ENCODE measurements around the gene FAM13C. TPM values are rescaled to one million over a fixed set of nuclear protein-coding genes. Genes with fewer than 3 reads are reported as not detected.

FAM13C gene
- total and polyA plus RNA-seq, 2 of the 4 experiments (the other 2 are of a cell fraction) = 1.6 to 2.9 TPM

DNA sequence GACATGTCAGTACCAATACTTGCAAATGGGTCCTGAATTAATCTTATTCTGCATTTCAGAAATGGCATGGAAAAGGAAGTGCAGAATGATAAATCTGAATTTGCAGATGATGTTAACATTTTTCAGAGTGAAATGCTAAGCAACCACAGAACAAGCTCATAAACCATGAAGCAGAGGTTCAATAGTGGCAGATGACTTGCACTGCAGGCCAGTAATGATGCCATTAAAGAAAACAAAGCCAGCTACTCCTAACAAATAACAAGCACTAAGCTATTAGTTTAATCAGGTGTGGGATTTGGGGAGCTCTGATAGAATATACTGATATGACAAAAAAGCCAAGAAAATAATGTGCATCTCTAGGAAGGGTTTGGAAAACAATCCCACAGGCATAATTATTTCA lies 85.4 kb downstream of the FAM13C start:
- in situ Hi-C loops (cut with MboI; ENCODE audit: low sequenced_read_pairs) (no loop called here), dilution Hi-C loops (cut with HindIII; ENCODE audit: low sequenced_read_pairs, unreplicated experiment) (no loop called here), intact Hi-C loops (cut with micrococcal nuclease) (no loop called here)
- H2BK120ac ChIP-seq (ENCODE audit: low read depth, low read length) = no peak overlapping the region
- H3K9me1 ChIP-seq (ENCODE audit: insufficient read depth, low read length) = no peaks in the 10 kb centered on the region
- H3K79me1 ChIP-seq (ENCODE audit: low read depth in 1 of 2, low read length in 2 of 2) = no peaks in the 10 kb centered on the region
- H3K23ac ChIP-seq (ENCODE audit: low read depth, low read length) = no peak overlapping the region
- H3K18ac ChIP-seq (ENCODE audit: low read depth, low read length) = no peak overlapping the region
- TF ChIP-seq MAFK (IDR thresholded peaks at IDR 0.05; ENCODE audit: low read depth, low read length) (no peak), NFE2L2 (IDR thresholded peaks at IDR 0.05; ENCODE audit: low read depth, low read length) (no peak), FOS (IDR thresholded peaks at IDR 0.05; ENCODE audit: low read depth, low read length) (no peak), CEBPB (IDR thresholded peaks at IDR 0.05; ENCODE audit: low read depth, low read length) (no peak), BHLHE40 (IDR thresholded peaks at IDR 0.05; ENCODE audit: low read depth, low read length) (no peak), MAZ (IDR thresholded peaks at IDR 0.05; ENCODE audit: borderline replicate concordance, low read depth, low read length) (no peak), MXI1 (IDR thresholded peaks at IDR 0.05; ENCODE audit: borderline replicate concordance, low read depth, low read length) (no peak), RFX5 (IDR thresholded peaks at IDR 0.05; ENCODE audit: low read depth, low read length) (no peak), RAD21 (IDR thresholded peaks at IDR 0.05; ENCODE audit: low read length) (no peak), RCOR1 (IDR thresholded peaks at IDR 0.05; ENCODE audit: insufficient replicate concordance, low read length) (no peak), SMC3 (IDR thresholded peaks at IDR 0.05; ENCODE audit: low read depth, low read length) (no peak), POLR2A (IDR thresholded peaks at IDR 0.05; ENCODE audit: low read depth, low read length) (no peak)
- TF ChIP-seq, protein P1, sequence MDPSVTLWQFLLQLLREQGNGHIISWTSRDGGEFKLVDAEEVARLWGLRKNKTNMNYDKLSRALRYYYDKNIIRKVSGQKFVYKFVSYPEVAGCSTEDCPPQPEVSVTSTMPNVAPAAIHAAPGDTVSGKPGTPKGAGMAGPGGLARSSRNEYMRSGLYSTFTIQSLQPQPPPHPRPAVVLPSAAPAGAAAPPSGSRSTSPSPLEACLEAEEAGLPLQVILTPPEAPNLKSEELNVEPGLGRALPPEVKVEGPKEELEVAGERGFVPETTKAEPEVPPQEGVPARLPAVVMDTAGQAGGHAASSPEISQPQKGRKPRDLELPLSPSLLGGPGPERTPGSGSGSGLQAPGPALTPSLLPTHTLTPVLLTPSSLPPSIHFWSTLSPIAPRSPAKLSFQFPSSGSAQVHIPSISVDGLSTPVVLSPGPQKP (IDR thresholded peaks at IDR 0.05; ENCODE audit: borderline replicate concordance, low read depth, low read length) = no peak
- TF ChIP-seq, protein P2, sequence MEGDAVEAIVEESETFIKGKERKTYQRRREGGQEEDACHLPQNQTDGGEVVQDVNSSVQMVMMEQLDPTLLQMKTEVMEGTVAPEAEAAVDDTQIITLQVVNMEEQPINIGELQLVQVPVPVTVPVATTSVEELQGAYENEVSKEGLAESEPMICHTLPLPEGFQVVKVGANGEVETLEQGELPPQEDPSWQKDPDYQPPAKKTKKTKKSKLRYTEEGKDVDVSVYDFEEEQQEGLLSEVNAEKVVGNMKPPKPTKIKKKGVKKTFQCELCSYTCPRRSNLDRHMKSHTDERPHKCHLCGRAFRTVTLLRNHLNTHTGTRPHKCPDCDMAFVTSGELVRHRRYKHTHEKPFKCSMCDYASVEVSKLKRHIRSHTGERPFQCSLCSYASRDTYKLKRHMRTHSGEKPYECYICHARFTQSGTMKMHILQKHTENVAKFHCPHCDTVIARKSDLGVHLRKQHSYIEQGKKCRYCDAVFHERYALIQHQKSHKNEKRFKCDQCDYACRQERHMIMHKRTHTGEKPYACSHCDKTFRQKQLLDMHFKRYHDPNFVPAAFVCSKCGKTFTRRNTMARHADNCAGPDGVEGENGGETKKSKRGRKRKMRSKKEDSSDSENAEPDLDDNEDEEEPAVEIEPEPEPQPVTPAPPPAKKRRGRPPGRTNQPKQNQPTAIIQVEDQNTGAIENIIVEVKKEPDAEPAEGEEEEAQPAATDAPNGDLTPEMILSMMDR (conservative IDR thresholded peaks at IDR 0.05; ENCODE audit: low read depth, low read length) = no peak
- TF ChIP-seq, protein P3, sequence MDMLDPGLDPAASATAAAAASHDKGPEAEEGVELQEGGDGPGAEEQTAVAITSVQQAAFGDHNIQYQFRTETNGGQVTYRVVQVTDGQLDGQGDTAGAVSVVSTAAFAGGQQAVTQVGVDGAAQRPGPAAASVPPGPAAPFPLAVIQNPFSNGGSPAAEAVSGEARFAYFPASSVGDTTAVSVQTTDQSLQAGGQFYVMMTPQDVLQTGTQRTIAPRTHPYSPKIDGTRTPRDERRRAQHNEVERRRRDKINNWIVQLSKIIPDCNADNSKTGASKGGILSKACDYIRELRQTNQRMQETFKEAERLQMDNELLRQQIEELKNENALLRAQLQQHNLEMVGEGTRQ (IDR thresholded peaks at IDR 0.05; ENCODE audit: low read depth, low read length) = no peak
- H3K4me2 ChIP-seq (ENCODE audit: low read depth, low read length) = no peak overlapping the region
- H3K36me3 ChIP-seq (ENCODE audit: control insufficient read depth, insufficient read depth, low read length) = no peaks in the 10 kb centered on the region
- H3K27me3 ChIP-seq (ENCODE audit: control insufficient read depth, insufficient read depth, low read length) = no peaks in the 10 kb centered on the region
- H2BK15ac ChIP-seq (ENCODE audit: low read depth, low read length) = no peak overlapping the region
- no peak overlapping the region for H4K5ac ChIP-seq (ENCODE audit: low read depth, low read length)
- H3K4me3 ChIP-seq (ENCODE audit: insufficient read depth, low read depth, low read length) = no peak overlapping the region
- H3K27ac ChIP-seq (ENCODE audit: insufficient read depth, low read length) = no peak overlapping the region
- POLR2A ChIA-PET (ENCODE audit: unreplicated experiment) = no interaction called here
- no peak overlapping the region for H2AK5ac ChIP-seq (ENCODE audit: low read depth, low read length)
- no peak overlapping the region for H2BK20ac ChIP-seq (ENCODE audit: low read depth, low read length)
- no peak overlapping the region for H4K8ac ChIP-seq (ENCODE audit: low read depth in 2 of 2, low read length in 2 of 2)
- no peak overlapping the region for H3K14ac ChIP-seq (replicated peaks; ENCODE audit: low read depth, low read length)
- BruUV-seq (replicated peaks) = no TSS peak
- H2BK5ac ChIP-seq (ENCODE audit: low read depth, low read length, poor library complexity, severe bottlenecking) = no peak overlapping the region
- ATAC-seq (ENCODE audit: low read depth) (no peak), DNase-seq (no peak)
- no peaks in the 10 kb centered on the region for H3K4me1 ChIP-seq (ENCODE audit: control insufficient read depth, insufficient read depth, low read length)
- CTCF ChIA-PET = interaction anchor here (1.2 kb wide), 1 partner anchor 20 kb away, joined by 3 read pairs; no protein-coding TSS in a partner anchor
- no peak overlapping the region for H3K4ac ChIP-seq (ENCODE audit: low read depth, low read length)
- no peak overlapping the region for H3K9ac ChIP-seq (ENCODE audit: low read depth, low read length)
- no peak overlapping the region for H2AFZ ChIP-seq (replicated peaks; ENCODE audit: low read length, poor library complexity)
- no peaks in the 10 kb centered on the region for H3K9me3 ChIP-seq (ENCODE audit: control insufficient read depth, insufficient read depth, low read length)
- no peak overlapping the region for H2AK9ac ChIP-seq (replicated peaks; ENCODE audit: low read depth, low read length, poor library complexity)
- no peak overlapping the region for H3K56ac ChIP-seq (ENCODE audit: extremely low read depth, insufficient read depth, low read length)
- H4K20me1 ChIP-seq (ENCODE audit: insufficient read depth, low read length) = no peaks in the 10 kb centered on the region
- H4K91ac ChIP-seq (ENCODE audit: insufficient read depth, low read depth, low read length) = no peak overlapping the region
